HL-60/S4 treated with retinoic acid at 250 ng/mL for 4 days and 3 days (cell line): Measurements from ENCODE around the gene GRXCR2.
"Not testable (repeated sequence)": the region's sequence is repeated elsewhere in the genome, so short reads cannot be mapped to it uniquely, and the experiment has no call there.

Source experiments
- in situ Hi-C: fragments of 300-500 bp; cut with MboI; formaldehyde crosslinking; loops from 2 replicates; pipeline ENCODE4 v1.7.0; 2022; ENCODE audit warnings: low sequenced_read_pairs

Gene GRXCR2

DNA sequence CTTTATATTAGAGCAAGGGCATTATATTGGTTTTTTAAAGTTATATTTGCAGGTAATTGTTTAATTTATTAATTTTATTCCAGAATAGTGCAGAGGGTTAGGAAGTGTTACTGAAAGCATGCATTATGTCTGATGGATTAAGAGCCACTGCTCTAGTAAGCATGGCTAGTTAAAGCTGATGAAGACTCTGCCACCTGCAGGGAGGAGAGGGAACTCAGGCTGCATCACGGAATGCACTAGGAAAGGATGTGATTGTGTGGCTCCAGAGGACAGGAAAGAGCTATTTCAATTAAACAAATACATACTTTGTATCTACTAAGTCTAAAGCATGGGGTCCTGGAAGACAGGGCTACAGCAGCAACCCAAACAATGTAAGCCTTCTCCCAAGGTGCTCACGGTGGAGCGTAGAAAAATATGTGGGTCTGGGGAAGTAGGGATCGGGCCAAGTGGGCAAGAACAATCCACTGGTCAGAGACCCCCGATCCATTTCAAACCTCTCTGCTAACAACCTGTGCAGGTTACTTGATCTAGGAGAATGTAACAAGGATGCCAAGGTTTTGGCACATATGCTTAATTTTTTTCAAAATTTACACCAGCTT lies 15.3 kb upstream of the GRXCR2 start:
- in situ Hi-C loops = no loop called here

DNA sequence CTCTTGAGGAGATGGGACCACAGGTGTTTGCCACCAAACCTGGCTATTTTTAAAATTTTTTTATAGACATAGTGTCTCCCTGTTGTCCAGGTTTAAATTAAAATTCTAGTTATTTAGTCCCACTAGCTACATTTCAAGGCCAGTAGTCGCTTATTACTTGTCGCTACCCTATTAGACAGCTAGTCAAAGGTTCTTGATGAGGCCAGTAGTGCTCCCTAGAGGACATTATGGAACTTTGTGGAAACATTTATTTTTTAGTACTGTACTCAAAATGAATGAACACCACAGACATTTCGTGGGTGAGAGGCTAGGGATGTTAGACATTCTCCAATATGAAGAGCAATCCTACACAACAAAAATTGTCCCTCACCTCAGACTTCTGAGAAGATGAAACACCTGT lies 14.4 kb upstream of the GRXCR2 start:
- in situ Hi-C loops = no loop called here

DNA sequence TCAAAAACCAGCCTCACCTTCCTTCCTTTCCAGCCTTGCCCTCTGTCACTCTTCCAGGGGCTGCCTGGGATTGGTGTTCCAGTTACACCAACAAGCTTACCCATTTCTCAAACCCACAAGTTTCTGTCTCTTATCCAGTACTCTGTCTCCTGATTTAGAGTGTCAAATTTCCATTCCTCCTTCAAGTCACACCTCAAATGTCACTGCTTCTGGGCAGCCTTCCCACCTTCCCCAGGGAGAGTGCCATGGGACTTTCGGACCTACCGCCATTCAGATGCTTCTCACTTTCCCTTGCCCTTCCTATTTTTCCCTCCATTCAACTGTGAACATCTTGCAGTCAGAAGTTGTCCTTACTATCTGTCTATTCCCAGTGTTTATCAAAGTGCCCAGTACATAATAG lies 2.0 kb upstream of the GRXCR2 start:
- in situ Hi-C loops = no loop called here

DNA sequence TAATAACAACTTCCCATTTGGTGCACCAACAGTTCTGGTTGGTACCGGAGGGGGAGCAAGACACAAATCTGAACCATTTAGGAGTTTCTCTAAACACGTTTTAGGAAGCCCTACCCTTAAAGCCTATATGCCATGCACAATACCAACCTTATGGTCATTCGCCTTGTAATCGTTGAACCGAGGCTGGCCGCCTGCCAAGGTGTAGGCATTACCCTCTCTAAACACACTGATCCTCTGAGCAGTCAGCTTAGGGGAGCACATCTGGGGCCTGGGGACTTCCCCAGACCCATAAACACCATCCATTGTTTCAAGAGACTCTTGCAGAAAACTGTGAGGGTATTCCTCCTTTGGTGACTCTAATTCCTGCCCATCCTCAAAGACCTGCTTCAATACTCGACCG lies 328 bp downstream of the GRXCR2 start:
- in situ Hi-C loops = no loop called here

DNA sequence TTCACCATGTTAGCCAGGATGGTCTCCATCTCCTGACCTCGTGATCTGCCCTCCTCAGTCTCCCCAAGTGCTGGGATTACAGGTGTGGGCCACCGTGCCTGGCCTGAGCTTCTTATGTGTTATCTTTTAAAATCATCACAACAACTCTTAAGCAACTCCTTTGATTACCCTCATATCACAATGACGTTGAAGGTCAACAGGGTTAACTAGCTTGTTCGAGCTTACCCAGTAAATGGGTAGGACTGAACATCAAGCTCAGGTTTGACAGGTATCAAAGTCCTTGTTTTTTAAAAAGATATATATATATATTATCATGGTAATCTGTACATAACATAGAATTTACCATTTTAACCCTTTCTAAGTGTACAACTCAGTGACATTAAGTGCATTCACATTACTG lies 3.1 kb downstream of the GRXCR2 start:
- in situ Hi-C loops = no loop called here

DNA sequence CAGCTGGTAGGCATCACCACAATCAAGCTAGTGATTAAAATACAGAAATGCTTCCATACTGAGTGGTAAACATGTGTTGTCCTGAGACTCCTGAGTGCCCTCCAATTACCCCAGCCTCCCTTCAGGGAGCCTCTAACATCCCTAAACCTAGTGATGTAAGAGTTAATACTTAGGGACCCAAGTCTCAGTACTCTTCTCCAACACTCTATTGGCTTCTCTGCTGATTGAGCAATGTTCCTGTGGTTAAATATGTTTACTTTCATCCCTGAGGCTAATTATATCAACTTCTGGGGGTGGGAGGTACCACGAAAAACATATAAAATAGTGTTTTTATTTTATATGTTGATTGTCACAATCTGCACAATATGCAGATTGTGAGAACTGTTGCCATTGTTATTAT lies 5.0 kb downstream of the GRXCR2 start:
- in situ Hi-C loops = no loop called here

DNA sequence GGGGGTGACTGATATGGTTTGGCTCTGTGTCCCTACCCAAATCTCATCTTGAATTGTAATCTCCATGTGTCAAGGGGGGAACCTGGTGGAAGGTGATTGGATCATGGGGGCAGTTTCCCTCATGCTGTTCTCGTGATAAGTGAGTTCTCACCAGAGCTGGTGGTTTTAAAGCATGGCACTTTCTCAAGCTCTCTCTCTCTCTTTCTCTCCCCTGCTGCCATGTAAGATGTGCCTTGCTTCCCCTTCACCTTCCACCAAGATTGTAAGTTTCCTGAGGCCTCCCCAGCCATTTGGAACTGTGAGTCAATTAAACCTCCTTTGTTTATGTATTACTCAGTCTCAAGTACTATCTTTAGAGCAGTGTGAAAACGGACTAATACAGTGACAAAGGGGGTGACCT lies 8.4 kb downstream of the GRXCR2 start:
- in situ Hi-C loops = not testable (repeated sequence)

DNA sequence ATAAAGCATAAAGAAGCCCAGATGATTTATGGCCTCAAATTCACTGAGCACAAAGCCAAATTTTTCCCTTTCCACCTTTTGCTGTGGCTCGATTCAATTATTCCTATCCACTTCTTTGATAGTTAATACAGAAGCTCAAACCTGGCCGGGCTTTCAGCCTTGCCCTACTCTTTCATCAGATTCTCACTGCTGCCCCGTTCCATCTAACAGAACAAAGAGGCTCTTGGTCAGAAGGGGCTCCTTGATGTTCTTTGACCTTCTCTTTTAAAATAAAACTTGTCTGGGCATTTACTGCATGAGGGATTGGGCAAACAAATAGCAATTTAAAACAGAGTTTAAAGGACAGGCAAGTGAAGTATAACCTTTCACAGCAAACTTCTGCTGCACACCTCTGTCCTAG lies 9.8 kb downstream of the GRXCR2 start:
- in situ Hi-C loops = no loop called here

DNA sequence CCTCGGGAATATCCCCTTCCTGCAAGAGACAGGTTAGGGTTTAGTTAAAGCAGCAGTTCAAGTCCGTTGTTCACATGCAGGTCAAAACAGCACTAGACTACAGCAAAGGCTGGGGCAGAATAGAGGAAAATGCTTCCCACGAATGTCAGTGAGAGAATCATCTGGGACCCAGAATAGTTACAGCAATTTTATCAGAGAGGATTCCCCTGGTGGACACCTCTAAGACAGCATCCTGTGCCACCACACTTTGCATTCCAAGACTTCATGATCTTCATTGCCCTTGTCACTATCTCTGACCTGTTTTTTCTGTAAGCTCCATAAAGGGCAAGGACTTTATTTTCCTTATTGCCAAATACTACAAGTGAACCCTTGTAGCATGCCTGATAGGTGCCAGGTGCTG lies 12.9 kb downstream of the GRXCR2 start:
- in situ Hi-C loops = no loop called here

DNA sequence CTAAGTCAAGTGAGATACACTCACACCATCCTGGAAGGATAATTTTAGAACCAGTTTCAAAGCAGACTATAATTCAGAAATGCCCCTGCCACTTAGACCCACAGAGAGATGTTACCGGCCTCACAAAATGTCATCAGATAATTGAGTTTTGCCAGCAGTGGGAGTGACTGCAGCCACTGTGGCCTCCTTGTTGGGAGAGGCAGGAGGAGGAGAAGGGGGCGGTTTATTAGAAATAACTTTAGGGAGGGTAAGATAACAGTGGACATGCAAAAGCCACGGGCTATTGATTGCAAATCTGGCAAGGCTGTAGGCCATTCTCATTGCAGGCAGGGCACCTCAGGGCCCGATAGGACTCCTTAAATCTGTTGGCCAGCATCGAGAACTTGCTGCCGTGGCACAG lies 13.4 kb downstream of the GRXCR2 start:
- in situ Hi-C loops = no loop called here

DNA sequence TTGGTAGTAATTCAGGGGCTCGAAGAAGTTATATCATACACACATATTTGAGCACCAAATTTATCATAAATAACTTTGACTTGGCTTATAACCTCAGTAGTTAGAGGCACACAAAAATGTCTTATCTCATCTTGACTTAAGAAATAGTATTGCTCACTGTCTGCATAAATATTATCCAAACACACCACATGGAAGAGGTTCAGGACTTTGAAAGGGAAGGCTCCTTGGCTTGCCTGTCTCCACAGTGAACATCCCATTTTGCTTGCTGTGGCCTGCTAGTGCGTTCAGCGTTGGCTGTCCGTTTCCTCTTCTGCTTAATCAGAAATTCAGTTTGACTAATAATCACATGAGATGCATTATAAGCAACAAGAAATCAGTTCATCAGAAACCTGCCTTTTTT lies 13.9 kb downstream of the GRXCR2 start:
- in situ Hi-C loops = no loop called here

DNA sequence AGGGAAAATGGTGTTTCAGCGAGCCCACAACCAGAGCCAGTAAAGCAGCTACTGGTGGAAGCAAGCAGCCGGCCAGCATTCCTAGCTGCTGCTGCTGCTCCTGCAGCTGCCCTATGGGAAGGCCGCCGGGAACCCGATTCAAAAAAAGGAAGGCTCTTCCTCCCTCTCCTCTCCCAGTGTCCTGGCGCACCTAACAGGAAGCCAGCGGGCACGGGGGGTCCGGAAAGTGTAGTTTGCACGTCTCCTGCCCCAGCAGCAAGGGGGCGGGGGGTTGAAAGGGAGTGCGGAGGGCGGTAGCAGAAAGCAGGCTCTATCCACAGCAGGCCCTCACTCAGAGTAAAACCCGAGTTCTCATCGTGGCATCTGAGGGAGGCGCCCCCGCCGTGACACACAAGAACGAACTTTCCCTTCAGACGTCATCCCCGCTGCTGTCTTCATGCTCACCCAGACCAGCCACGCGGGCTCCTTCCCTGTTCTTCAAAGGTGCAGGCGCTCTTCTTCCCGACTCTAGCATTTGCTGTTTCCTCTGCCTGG lies 16.5 kb downstream of the GRXCR2 start:
- in situ Hi-C loops = no loop called here

DNA sequence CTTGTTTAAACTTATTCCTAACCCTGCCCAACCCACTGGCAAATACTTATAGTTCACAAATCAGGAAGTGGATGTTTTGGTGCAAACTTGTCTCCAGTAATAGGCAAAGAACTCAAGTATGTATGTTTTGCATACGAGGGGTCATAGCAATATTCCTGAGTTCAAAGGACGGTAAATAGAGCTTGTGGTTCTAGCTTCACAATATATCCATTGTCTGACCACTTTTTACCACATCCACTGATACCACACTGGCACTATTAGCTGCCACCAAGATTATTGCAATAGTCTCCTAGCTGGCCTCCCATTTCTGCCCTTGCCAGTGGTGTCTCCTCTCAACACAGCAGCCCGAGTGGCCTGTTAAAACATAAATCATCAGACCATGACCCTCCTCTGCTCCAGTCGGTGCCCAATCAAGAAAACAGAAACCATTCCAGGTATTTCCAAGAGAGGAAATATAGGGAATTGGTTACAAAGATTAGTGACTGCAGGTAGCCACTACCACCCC lies 17.0 kb downstream of the GRXCR2 start:
- in situ Hi-C loops = no loop called here

DNA sequence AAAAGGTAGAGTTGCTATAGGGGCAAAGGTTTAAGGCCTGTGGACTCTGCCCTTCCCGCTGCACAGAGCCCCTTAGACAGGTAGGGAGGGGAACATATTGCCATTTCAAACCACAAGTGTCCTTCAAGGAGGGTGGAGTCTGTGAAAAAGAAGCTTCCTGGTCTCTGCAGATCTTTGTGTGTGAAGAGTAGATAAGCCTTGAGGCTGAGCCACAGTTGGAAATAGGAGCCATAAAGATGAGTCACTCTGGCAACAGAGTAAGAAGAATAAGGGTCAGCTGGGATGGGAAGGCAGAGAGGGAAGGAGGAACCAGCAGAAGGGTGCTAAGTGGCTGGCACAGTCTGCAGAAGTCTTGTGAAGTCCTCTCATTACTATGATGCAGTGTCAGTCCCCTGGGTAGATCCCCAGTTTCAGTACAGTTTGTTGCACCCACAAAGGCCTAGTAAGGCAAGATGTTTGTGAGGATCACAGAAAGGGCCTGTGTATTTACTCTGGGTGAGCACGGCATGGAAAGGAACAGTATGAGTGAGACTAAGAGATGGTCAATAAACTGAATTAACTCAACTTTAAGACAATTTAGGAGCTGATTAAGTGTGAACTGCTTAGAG lies 18.1 kb downstream of the GRXCR2 start:
- in situ Hi-C loops = no loop called here

DNA sequence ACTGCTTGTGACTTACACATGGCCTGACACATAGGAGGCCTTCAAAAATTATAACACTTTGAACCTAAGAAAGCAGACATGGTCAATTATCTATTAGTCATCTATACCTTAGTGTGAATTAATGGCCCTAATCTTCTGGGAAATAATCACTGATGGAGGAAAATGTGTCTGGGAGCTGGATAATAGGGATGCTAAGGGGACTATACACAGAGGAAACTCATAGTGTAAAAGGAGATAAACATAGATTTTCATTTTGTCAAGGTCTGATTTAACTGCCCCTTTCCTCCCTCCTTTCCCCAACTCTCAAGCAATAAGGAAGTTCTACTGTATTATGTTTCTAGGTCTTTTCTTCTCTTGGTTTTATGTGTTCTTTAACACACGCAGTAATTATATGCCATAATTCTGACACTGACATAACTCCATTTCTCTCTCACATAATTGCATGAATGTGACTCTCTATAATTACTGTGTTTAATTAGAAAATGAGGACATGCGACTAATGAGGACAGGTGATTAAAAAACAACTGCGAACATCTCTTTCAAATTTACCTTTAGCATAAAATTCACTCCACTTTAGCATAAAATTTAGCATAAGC lies 18.9 kb downstream of the GRXCR2 start:
- in situ Hi-C loops = no loop called here

DNA sequence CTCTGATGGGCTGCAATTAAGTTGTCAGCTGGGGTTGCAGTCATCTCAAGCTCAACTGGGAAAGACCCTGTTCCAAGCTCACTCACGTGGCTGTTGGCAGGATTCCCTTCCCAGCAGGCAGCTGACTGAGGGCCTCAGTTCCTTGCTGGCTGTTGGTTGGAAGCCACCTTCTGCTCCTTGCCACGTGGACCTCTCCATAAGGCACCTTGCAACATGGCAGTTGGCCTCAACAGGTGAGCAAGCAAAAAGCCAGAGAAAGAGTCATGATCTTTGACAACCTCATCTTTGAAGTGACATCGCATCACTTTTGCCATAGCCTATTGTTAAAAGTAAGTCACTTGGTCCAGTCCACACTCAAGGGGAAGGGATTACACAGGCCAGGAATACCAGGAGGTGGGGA lies 19.8 kb downstream of the GRXCR2 start:
- in situ Hi-C loops = no loop called here

DNA sequence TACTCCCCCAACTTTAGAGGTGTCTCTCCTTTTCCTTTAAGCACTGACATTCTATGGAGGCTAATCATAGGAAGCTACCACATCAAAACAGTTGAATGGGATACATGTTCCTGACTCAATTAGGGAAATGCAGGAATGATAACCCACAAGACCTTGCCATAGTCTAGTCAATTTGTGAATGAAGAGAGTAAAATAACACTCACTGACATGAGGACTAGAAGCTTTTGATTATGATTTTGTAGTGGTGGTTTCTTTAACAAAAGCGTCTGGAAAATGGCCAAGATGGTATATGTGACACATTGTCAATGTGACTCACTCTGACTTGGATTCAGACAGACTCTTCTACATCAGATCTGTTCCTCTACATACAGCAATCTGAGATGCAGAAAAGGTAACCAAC lies 24.0 kb downstream of the GRXCR2 start:
- in situ Hi-C loops = no loop called here

DNA sequence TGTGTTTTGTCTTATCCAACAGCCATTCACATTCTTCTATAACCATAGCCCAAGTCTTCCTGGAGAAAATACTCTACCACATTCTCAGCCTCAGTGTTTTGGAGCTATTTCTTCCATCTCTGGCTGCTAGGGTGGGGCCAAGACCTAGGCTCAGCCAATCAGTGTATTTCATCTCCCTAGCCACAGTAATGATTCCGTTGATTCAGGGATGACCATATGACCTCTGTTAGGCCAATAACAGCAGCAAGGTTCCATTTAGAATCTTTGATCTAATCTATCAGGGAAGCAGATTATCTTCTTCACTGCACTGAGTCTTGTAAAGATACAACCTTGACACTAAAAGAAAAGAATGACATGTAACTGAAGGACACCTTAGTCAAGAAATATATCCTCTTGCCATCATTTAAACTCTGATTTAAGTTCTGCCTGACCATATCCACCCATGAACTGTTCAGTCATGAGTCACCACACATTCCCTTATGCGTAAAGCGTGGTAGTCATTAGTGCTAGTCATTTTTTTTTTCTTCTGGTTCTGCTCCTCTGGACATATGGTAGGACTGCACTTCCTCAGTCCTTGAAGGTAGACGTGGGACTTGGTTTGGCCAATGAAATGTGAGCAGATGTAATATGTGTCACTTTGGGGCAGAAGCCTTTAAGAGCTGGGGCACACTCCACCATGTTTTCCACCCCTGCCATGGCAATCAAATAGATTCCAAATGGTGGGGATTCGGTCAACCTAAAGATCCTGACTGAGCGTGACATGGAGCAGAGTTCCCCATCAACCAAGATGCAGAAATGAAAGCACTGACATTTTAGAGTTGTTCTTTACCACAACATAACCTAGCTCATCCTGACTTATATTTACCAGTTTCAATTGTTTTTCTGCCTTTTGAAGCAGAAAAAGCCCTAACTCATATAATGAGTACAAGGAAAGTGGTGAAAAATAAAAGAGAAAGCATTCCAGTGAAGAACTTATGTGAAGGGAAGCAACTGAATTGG lies 25.0 kb downstream of the GRXCR2 start:
- in situ Hi-C loops = no loop called here

DNA sequence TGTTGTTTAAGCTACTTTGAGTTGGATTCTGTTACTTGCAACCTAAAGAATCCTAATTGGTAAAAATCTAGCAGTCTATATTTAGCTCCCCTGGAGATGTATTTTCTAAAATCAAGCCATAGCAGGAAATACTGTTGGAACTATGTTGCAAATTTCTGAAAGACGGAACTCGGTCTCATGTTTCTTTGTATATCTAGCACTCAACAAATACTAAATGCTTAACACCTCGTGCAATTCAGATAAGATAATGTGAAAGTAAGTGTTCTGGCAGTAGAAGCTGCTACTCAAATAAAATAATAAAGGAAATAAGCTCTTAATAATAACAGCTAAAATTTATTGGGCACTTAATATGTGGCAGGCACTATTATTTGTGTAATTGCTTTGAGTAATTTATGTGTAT lies 26.7 kb downstream of the GRXCR2 start:
- in situ Hi-C loops = no loop called here

DNA sequence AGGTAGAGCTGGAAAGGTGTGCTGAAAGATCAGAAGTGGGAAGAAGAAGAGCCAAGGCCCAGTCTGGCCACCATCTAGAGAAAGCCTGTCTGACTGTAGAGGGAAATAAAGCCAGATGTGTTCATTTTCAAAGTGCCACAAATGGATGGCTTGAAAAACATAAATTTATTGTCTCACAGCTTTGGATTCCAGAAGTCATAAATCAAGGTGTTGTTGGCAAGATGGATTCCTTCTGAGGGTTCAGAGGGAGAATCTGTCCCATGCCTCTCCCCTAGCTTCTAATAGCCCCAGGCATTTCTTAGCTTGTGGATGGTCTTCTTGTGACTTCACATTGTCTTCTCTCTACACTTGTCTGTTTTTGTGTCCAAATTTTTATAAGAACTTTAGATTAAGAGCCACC lies 31.5 kb downstream of the GRXCR2 start:
- in situ Hi-C loops = no loop called here

DNA sequence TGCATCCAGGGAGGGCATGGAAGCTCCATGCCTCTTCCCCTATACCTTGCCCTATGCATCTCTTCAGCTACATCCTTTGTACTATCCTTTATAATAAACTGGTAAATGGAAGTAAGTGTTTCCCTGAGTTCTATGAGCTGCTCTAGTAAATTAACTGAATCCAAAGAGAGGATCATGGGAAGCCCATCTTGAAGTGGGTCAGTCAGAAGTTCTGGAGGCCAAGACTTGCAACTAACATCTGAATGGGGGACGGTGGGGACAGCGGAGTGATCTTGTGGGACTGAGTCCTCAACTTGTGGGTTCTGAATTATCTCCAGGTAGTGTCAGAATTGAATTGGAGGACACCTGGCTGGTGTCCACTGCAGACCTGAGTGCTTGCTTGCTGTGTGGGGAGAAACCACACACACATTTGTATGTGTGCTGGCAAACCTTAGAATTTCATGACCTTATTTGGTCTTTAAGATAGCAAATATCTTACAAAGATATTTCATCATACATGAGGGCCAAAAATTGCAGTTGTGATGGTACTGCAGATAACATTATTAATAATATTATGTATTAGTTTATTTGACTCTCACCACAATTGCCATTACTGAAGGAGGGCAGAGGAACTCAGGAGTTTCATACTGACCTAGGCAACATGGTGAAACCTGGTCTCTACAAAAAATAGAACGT lies 32.2 kb downstream of the GRXCR2 start:
- in situ Hi-C loops = no loop called here
